ENCODE data around the gene SUV39H2. TPM values are rescaled to one million over a fixed set of nuclear protein-coding genes. Genes with fewer than 3 reads are reported as not detected.

The SUV39H2 gene
- total RNA-seq, 1 donor from 2014 or later, result 8.2 TPM

- H3K9me3 Mint-ChIP-seq (ENCODE audit: unreplicated experiment), result no peaks in the 10 kb centered on the region
- peaks cover 4% of the 10 kb centered on the region for H3K36me3 Mint-ChIP-seq (ENCODE audit: unreplicated experiment)
- no peaks in the 10 kb centered on the region for H3K27me3 Mint-ChIP-seq (ENCODE audit: unreplicated experiment)
- no peak overlapping the region for H3K27ac Mint-ChIP-seq (ENCODE audit: unreplicated experiment)
- peaks cover 25% of the 10 kb centered on the region for H3K4me1 Mint-ChIP-seq (ENCODE audit: unreplicated experiment)
- no peak for DNase-seq (ENCODE audit: extremely low spot score, unreplicated experiment)
- H3K4me3 Mint-ChIP-seq (ENCODE audit: unreplicated experiment), result no peak overlapping the region
- TF ChIP-seq, protein P1, sequence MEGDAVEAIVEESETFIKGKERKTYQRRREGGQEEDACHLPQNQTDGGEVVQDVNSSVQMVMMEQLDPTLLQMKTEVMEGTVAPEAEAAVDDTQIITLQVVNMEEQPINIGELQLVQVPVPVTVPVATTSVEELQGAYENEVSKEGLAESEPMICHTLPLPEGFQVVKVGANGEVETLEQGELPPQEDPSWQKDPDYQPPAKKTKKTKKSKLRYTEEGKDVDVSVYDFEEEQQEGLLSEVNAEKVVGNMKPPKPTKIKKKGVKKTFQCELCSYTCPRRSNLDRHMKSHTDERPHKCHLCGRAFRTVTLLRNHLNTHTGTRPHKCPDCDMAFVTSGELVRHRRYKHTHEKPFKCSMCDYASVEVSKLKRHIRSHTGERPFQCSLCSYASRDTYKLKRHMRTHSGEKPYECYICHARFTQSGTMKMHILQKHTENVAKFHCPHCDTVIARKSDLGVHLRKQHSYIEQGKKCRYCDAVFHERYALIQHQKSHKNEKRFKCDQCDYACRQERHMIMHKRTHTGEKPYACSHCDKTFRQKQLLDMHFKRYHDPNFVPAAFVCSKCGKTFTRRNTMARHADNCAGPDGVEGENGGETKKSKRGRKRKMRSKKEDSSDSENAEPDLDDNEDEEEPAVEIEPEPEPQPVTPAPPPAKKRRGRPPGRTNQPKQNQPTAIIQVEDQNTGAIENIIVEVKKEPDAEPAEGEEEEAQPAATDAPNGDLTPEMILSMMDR (IDR thresholded peaks at IDR 0.05), result no peak
Measured at GRCh38 chr10:14875941-14876340, 2.7 kb upstream of the SUV39H2 start.

GRCh38 chr10:14876764-14877163 is 1.9 kb upstream of the SUV39H2 start:
- no peaks in the 10 kb centered on the region for H3K27me3 Mint-ChIP-seq (ENCODE audit: unreplicated experiment)
- H3K9me3 Mint-ChIP-seq (ENCODE audit: unreplicated experiment), result no peaks in the 10 kb centered on the region
- TF ChIP-seq, protein P1 (IDR thresholded peaks at IDR 0.05), result no peak
- peaks cover 25% of the 10 kb centered on the region for H3K4me1 Mint-ChIP-seq (ENCODE audit: unreplicated experiment)
- no peak for DNase-seq (ENCODE audit: extremely low spot score, unreplicated experiment)
- peak overlapping the region; percentile 96 for H3K27ac Mint-ChIP-seq (ENCODE audit: unreplicated experiment)
- no peaks in the 10 kb centered on the region for H3K36me3 Mint-ChIP-seq (ENCODE audit: unreplicated experiment)
- H3K4me3 Mint-ChIP-seq (ENCODE audit: unreplicated experiment), result peak overlapping the region; percentile 95

GRCh38 chr10:14879124-14879927 is 660 bp downstream of the SUV39H2 start:
- Mint-ChIP-seq H3K36me3 (ENCODE audit: unreplicated experiment) (no peaks in the 10 kb centered on the region), H3K4me3 (ENCODE audit: unreplicated experiment) (peak overlapping the region; percentile 89), H3K27me3 (ENCODE audit: unreplicated experiment) (no peaks in the 10 kb centered on the region), H3K27ac (ENCODE audit: unreplicated experiment) (peak overlapping the region; percentile 64), H3K9me3 (ENCODE audit: unreplicated experiment) (no peaks in the 10 kb centered on the region), H3K4me1 (ENCODE audit: unreplicated experiment) (peaks cover 25% of the 10 kb centered on the region)
- peak; percentile 87 for DNase-seq (ENCODE audit: extremely low spot score, unreplicated experiment)
- TF ChIP-seq, protein P1 (IDR thresholded peaks at IDR 0.05), result no peak

DNA sequence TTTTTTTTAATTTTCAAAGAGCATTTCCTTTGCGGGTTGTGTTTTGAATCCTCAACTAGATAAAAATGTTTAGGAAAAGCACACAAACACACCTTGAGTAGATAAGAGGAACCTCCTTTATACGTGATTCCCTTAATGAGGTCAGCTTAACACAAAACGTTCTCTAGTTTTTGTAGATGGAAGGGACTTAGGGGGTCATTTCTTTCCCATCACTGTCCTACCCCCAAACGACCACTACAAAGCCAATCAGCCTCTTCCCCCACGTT is 1.2 kb downstream of the SUV39H2 start:
- H3K4me1 Mint-ChIP-seq (ENCODE audit: unreplicated experiment), result peaks cover 25% of the 10 kb centered on the region
- no peaks in the 10 kb centered on the region for H3K9me3 Mint-ChIP-seq (ENCODE audit: unreplicated experiment)
- no peaks in the 10 kb centered on the region for H3K36me3 Mint-ChIP-seq (ENCODE audit: unreplicated experiment)
- H3K27me3 Mint-ChIP-seq (ENCODE audit: unreplicated experiment), result no peaks in the 10 kb centered on the region
- H3K27ac Mint-ChIP-seq (ENCODE audit: unreplicated experiment), result peak overlapping the region; percentile 64
- TF ChIP-seq, protein P1 (IDR thresholded peaks at IDR 0.05), result no peak
- H3K4me3 Mint-ChIP-seq (ENCODE audit: unreplicated experiment), result peak overlapping the region; percentile 89
- no peak for DNase-seq (ENCODE audit: extremely low spot score, unreplicated experiment)

DNA sequence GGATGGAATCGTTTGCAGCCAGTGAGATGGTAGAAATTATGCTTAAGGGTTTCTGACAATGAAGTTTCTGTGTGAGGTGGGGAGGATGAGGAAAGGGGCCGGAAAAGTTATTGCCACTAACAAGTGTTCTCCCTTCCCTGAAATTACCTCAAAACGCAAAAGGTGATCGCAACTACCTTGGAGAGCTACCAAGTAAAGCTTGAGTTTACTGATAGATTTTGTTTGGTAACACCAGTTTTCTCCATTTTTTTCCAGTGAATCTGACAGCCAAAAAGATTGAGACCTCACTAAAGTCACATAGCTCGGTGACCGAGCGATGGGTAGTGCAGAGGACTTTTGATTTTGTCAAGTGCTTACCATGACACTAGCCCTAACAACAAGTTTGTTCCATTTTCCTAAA is 1.6 kb downstream of the SUV39H2 start:
- Mint-ChIP-seq H3K36me3 (ENCODE audit: unreplicated experiment) (no peaks in the 10 kb centered on the region), H3K9me3 (ENCODE audit: unreplicated experiment) (no peaks in the 10 kb centered on the region), H3K27me3 (ENCODE audit: unreplicated experiment) (no peaks in the 10 kb centered on the region), H3K4me3 (ENCODE audit: unreplicated experiment) (peak overlapping the region; percentile 89), H3K4me1 (ENCODE audit: unreplicated experiment) (peaks cover 25% of the 10 kb centered on the region), H3K27ac (ENCODE audit: unreplicated experiment) (peak overlapping the region; percentile 64)
- no peak for DNase-seq (ENCODE audit: extremely low spot score, unreplicated experiment)
- TF ChIP-seq, protein P1 (IDR thresholded peaks at IDR 0.05), result no peak
